GM23248 (cell line): Measurements from ENCODE around the gene GAS2. TPM values are rescaled to one million over a fixed set of nuclear protein-coding genes. Genes with fewer than 3 reads are reported as not detected.

Source experiments
- DNase-seq: peaks from one replicate; pipeline ENCODE4 v3.0.0-alpha.2; 2015
- H2AFZ ChIP-seq: fragments of 200-600 bp; sonication (generic); 2 replicates; pipeline ENCODE4 v1.6.1; 2016; ENCODE audit warnings: antibody characterized with exemption
- H3F3A ChIP-seq: fragments of 200-600 bp; sonication (generic); 2 replicates; pipeline ENCODE4 v1.6.1; 2016; ENCODE audit warnings: mild to moderate bottlenecking, antibody characterized with exemption, mixed run types; ENCODE audit not compliant: insufficient read depth
- H3K27ac ChIP-seq: fragments of 200-600 bp; sonication (generic); 2 replicates; pipeline ENCODE4 v1.5.1; 2016; ENCODE audit warnings: mild to moderate bottlenecking
- H3K27me3 ChIP-seq: fragments of 200-600 bp; sonication (generic); replicated peaks from 2 replicates; pipeline ENCODE4 v1.6.1; 2016; ENCODE audit warnings: mild to moderate bottlenecking; ENCODE audit not compliant: insufficient read depth
- H3K36me3 ChIP-seq: fragments of 200-600 bp; sonication (generic); 2 replicates; pipeline ENCODE4 v1.6.1; 2016; ENCODE audit warnings: low read depth, mild to moderate bottlenecking
- H3K4me1 ChIP-seq: fragments of 200-600 bp; sonication (generic); 2 replicates; pipeline ENCODE4 v1.6.1; 2016; ENCODE audit warnings: mild to moderate bottlenecking; ENCODE audit not compliant: insufficient read depth
- H3K4me2 ChIP-seq: fragments of 200-600 bp; sonication (generic); one replicate; pipeline ENCODE4 v1.6.1; 2016; ENCODE audit warnings: mild to moderate bottlenecking; ENCODE audit not compliant: unreplicated experiment
- H3K4me3 ChIP-seq: fragments of 200-600 bp; sonication (generic); 2 replicates; pipeline ENCODE4 v1.5.1; 2016; ENCODE audit warnings: mild to moderate bottlenecking
- H3K79me2 ChIP-seq: fragments of 200-600 bp; sonication (generic); 2 replicates; pipeline ENCODE4 v1.6.1; 2016; ENCODE audit warnings: mild to moderate bottlenecking; ENCODE audit not compliant: insufficient read depth
- H3K9ac ChIP-seq: fragments of 200-600 bp; sonication (generic); 2 replicates; pipeline ENCODE4 v1.6.1; 2016; ENCODE audit warnings: mild to moderate bottlenecking
- H3K9me2 ChIP-seq: fragments of 200-600 bp; sonication (generic); 2 replicates; pipeline ENCODE4 v1.6.1; 2016; ENCODE audit warnings: mixed run types, mild to moderate bottlenecking, moderate library complexity; ENCODE audit not compliant: insufficient read depth
- H3K9me3 ChIP-seq: fragments of 200-600 bp; sonication (generic); one replicate; pipeline ENCODE4 v1.6.1; 2017; ENCODE audit warnings: low read depth
- H4K20me1 ChIP-seq: fragments of 200-600 bp; sonication (generic); 2 replicates; pipeline ENCODE4 v1.6.0; 2016; ENCODE audit not compliant: insufficient read depth
- EZH2 ChIP-seq: fragments of 200-600 bp; sonication (generic); IDR thresholded peaks from 2 replicates; pipeline ENCODE4 v1.6.1; 2018; ENCODE audit warnings: antibody characterized with exemption, mild to moderate bottlenecking; ENCODE audit not compliant: insufficient read depth, poor library complexity, severe bottlenecking
- EZH2phosphoT487 ChIP-seq: fragments of 200-600 bp; sonication (generic); IDR thresholded peaks from 2 replicates; pipeline ENCODE4 v1.6.1; 2018; ENCODE audit warnings: antibody characterized with exemption, moderate library complexity, mild to moderate bottlenecking, low read depth; ENCODE audit not compliant: insufficient read depth
- WGBS, 2 experiments: methylation state at CpG; one replicate each; pipeline ENCODE4 v1.1.6; 2015 to 2017; ENCODE audit warnings: low lambda C conversion rate in 2 of 2, low coverage in 1 of 2; ENCODE audit errors: missing lambda C conversion rate in 2 of 2; 5-methylcytosine and 5-hydroxymethylcytosine counted together
- in situ Hi-C: fragments of 300-500 bp; cut with MboI; formaldehyde crosslinking; loops from 2 replicates; pipeline ENCODE4 v1.15.0; 2020
- polyA plus RNA-seq: library from polyadenylated mRNA; unstranded; fragments of >200 nt; fragmentation: Nextera tagmentation; extraction: Ambion mirVana; gene quantifications from 2 replicates; pipeline ENCODE4 v1.2.1, GENCODE V29; 2016
- total RNA-seq: library from RNA; depleted of rRNA; stranded (reverse); fragments of >200 nt; shearing (Covaris generic); gene quantifications from 2 replicates; pipeline ENCODE4 v1.2.3, GENCODE V29; 2014

The GAS2 gene
- total and polyA plus RNA-seq, 2 experiments from 2014 or later: 0.63 to 1.2 TPM

- H3K27ac ChIP-seq: no peak overlapping the region
- DNase-seq: peak; percentile 15
- in situ Hi-C loops: no loop called here
- no peaks in the 10 kb centered on the region for H3K9me3 ChIP-seq
- TF ChIP-seq EZH2phosphoT487 (no peak), EZH2 (no peak)
- H3F3A ChIP-seq: no peaks in the 10 kb centered on the region
- H3K9me2 ChIP-seq: no peaks in the 10 kb centered on the region
- no peak overlapping the region for H3K9ac ChIP-seq
- H3K4me2 ChIP-seq: no peak overlapping the region
- no peak overlapping the region for H2AFZ ChIP-seq
- peaks cover 10% of the 10 kb centered on the region; the same call in 1 of the 2 replicates for H3K4me1 ChIP-seq
- no peaks in the 10 kb centered on the region for H3K79me2 ChIP-seq
- 11 to 27% methylated on average over 1 of the region's 1 CpG for WGBS, 2 experiments
- 0 out of 2 replicates have a peak, but pooled peaks cover 4% of the 10 kb centered on the region for H3K27me3 ChIP-seq
- no peaks in the 10 kb centered on the region for H4K20me1 ChIP-seq
- H3K4me3 ChIP-seq: no peak overlapping the region
- H3K36me3 ChIP-seq: no peaks in the 10 kb centered on the region
Observed at GRCh38 chr11:22795914-22796313, 129.5 kb downstream of the GAS2 start.

- TF ChIP-seq EZH2 (no peak), EZH2phosphoT487 (no peak)
- no peak overlapping the region for H3K27ac ChIP-seq
- no peak for DNase-seq
- in situ Hi-C loops: no loop called here
- H4K20me1 ChIP-seq: no peaks in the 10 kb centered on the region
- H3K79me2 ChIP-seq: no peaks in the 10 kb centered on the region
- no peaks in the 10 kb centered on the region for H3K9me3 ChIP-seq
- H3K9me2 ChIP-seq: no peaks in the 10 kb centered on the region
- H2AFZ ChIP-seq: no peak overlapping the region
- H3K9ac ChIP-seq: no peak overlapping the region
- no peaks in the 10 kb centered on the region for H3K36me3 ChIP-seq
- 82 to 92% methylated on average over 3 of the region's 3 CpGs for WGBS, 2 experiments
- H3F3A ChIP-seq: no peaks in the 10 kb centered on the region
- H3K27me3 ChIP-seq: 0 out of 2 replicates have a peak, but pooled peaks cover 4% of the 10 kb centered on the region
- no peak overlapping the region for H3K4me3 ChIP-seq
- no peak overlapping the region for H3K4me2 ChIP-seq
- peaks cover 8% of the 10 kb centered on the region; the same call in 1 of the 2 replicates for H3K4me1 ChIP-seq
Observed at GRCh38 chr11:22797047-22797446, 130.6 kb downstream of the GAS2 start.

- in situ Hi-C loops: no loop called here
- no peaks in the 10 kb centered on the region for H3K36me3 ChIP-seq
- no peaks in the 10 kb centered on the region for H3K9me3 ChIP-seq
- TF ChIP-seq EZH2phosphoT487: no peak
- TF ChIP-seq EZH2: no peak
- no peaks in the 10 kb centered on the region for H3K9me2 ChIP-seq
- no peak overlapping the region for H3K27ac ChIP-seq
- no peak overlapping the region for H3K9ac ChIP-seq
- no peak overlapping the region for H2AFZ ChIP-seq
- H3K4me3 ChIP-seq: no peak overlapping the region
- H3K4me2 ChIP-seq: no peak overlapping the region
- no peak for DNase-seq
- H3K4me1 ChIP-seq: no peaks in the 10 kb centered on the region
- no peaks in the 10 kb centered on the region for H3F3A ChIP-seq
- no peaks in the 10 kb centered on the region for H3K79me2 ChIP-seq
- 16 to 29% methylated on average over 1 of the region's 1 CpG for WGBS, 2 experiments
- H4K20me1 ChIP-seq: no peaks in the 10 kb centered on the region
- H3K27me3 ChIP-seq: 0 out of 2 replicates have a peak, but pooled peaks cover 4% of the 10 kb centered on the region
Observed at GRCh38 chr11:22798901-22799300, 132.5 kb downstream of the GAS2 start.

GRCh38 chr11:22800482-22800881 lies 134.1 kb downstream of the GAS2 start:
- TF ChIP-seq EZH2phosphoT487: no peak
- no peak for TF ChIP-seq EZH2
- WGBS, 2 experiments: 41 to 48% methylated on average over 5 of the region's 5 CpGs
- in situ Hi-C loops: no loop called here

GRCh38 chr11:22802861-22803260 lies 136.4 kb downstream of the GAS2 start:
- no peaks in the 10 kb centered on the region for H4K20me1 ChIP-seq
- H3K9ac ChIP-seq: no peak overlapping the region
- H2AFZ ChIP-seq: no peak overlapping the region
- H3K79me2 ChIP-seq: no peaks in the 10 kb centered on the region
- no peaks in the 10 kb centered on the region for H3K9me3 ChIP-seq
- no peaks in the 10 kb centered on the region for H3K9me2 ChIP-seq
- 0 out of 2 replicates have a peak, but pooled peaks cover 4% of the 10 kb centered on the region for H3K27me3 ChIP-seq
- no peak for DNase-seq
- H3K4me1 ChIP-seq: no peaks in the 10 kb centered on the region
- WGBS, 2 experiments: 43% methylated on average over 4 of the region's 4 CpGs
- H3K36me3 ChIP-seq: no peaks in the 10 kb centered on the region
- in situ Hi-C loops: no loop called here
- no peak overlapping the region for H3K4me2 ChIP-seq
- no peak overlapping the region for H3K27ac ChIP-seq
- no peak overlapping the region for H3K4me3 ChIP-seq
- no peak for TF ChIP-seq EZH2
- no peak for TF ChIP-seq EZH2phosphoT487
- no peaks in the 10 kb centered on the region for H3F3A ChIP-seq

More at GRCh38 chr11:22800482-22800881, 134.1 kb downstream of the GAS2 start:
- H3K4me2 ChIP-seq: no peak overlapping the region
- H3K4me1 ChIP-seq: no peaks in the 10 kb centered on the region
- no peaks in the 10 kb centered on the region for H4K20me1 ChIP-seq
- H3K9me2 ChIP-seq: no peaks in the 10 kb centered on the region
- H3K27me3 ChIP-seq: 0 out of 2 replicates have a peak, but pooled peaks cover 4% of the 10 kb centered on the region
- H3K4me3 ChIP-seq: no peak overlapping the region
- H3K27ac ChIP-seq: no peak overlapping the region
- no peaks in the 10 kb centered on the region for H3F3A ChIP-seq
- DNase-seq: no peak
- no peak overlapping the region for H2AFZ ChIP-seq
- H3K9ac ChIP-seq: no peak overlapping the region
- H3K79me2 ChIP-seq: no peaks in the 10 kb centered on the region
- no peaks in the 10 kb centered on the region for H3K36me3 ChIP-seq
- H3K9me3 ChIP-seq: no peaks in the 10 kb centered on the region
